PC-9 (cell line): Measurements from ENCODE around the gene CD3D.

Source experiments
- EZH2 ChIP-seq: fragments of 200-600 bp; sonication (generic); IDR thresholded peaks from 2 replicates; pipeline ENCODE4 v1.8.0; 2017; ENCODE audit warnings: antibody characterized with exemption, low read depth
- TF ChIP-seq, protein P1 (sequence below): fragments of 200-600 bp; sonication (generic); conservative IDR thresholded peaks from 2 replicates; pipeline ENCODE4 v1.6.1; 2017; ENCODE audit warnings: mixed run types, antibody characterized with exemption, mild to moderate bottlenecking, moderate library complexity

DNA sequence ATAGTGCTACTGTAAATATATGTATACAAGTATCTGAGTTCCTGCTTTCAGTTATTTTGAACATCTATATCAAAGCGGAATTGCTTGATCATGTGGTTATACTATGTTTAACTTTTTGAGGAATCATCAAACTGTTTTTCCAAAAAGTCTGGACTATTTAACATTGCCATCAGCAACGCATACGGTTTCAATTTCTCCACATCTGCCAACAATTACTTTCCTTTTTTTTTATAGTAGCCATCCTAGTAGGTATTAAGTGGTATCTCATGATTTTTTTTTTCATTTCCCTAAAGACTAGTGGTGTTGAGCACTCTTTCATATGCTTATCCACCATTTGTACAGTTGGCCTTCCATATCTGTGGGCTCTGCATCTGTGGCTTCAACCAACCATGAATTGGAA, 15.6 kb upstream of the CD3D start:
- TF ChIP-seq, protein P1, sequence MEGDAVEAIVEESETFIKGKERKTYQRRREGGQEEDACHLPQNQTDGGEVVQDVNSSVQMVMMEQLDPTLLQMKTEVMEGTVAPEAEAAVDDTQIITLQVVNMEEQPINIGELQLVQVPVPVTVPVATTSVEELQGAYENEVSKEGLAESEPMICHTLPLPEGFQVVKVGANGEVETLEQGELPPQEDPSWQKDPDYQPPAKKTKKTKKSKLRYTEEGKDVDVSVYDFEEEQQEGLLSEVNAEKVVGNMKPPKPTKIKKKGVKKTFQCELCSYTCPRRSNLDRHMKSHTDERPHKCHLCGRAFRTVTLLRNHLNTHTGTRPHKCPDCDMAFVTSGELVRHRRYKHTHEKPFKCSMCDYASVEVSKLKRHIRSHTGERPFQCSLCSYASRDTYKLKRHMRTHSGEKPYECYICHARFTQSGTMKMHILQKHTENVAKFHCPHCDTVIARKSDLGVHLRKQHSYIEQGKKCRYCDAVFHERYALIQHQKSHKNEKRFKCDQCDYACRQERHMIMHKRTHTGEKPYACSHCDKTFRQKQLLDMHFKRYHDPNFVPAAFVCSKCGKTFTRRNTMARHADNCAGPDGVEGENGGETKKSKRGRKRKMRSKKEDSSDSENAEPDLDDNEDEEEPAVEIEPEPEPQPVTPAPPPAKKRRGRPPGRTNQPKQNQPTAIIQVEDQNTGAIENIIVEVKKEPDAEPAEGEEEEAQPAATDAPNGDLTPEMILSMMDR, result no peak
- TF ChIP-seq EZH2, result no peak
